ENCODE measurements around the gene OR6K3.
"Not testable (repeated sequence)": the region's sequence is repeated elsewhere in the genome, so short reads cannot be mapped to it uniquely, and the experiment has no call there.

Gene OR6K3

GRCh38 chr1:158706096-158706495 lies 14.4 kb downstream of the OR6K3 start:
- Mint-ChIP-seq H3K27me3 (peaks cover 3% of the 10 kb centered on the region in 2 donors), H3K4me1 (ENCODE audit: low read depth in 2 of 2) (no peaks in the 10 kb centered on the region), H3K9me3 (no peaks in the 10 kb centered on the region), H3K4me3 (no peak overlapping the region), H3K27ac (no peak overlapping the region), H3K36me3 (ENCODE audit: insufficient read depth) (no peaks in the 10 kb centered on the region)
- ATAC-seq (replicated peaks) (no peak), DNase-seq (no peak)

GRCh38 chr1:158700552-158700951 lies 20.0 kb downstream of the OR6K3 start, which contains the start of gene OR6K2:
Gene OR6K2, minus strand, starts transcription at chr1:158700652. Its CDS starts 0 bp downstream, at chr1:158700652.
- H3K27ac Mint-ChIP-seq, result no peak within 1 kb of the TSS

GRCh38 chr1:158694596-158694995 lies 25.9 kb downstream of the OR6K3 start:
- no peak for DNase-seq
- Mint-ChIP-seq H3K4me1 (ENCODE audit: low read depth in 2 of 2) (no peaks in the 10 kb centered on the region), H3K36me3 (ENCODE audit: insufficient read depth) (no peaks in the 10 kb centered on the region), H3K4me3 (no peak overlapping the region), H3K9me3 (no peaks in the 10 kb centered on the region), H3K27ac (no peak overlapping the region), H3K27me3 (peaks cover 22 to 37% of the 10 kb centered on the region in 2 donors)
- ATAC-seq (replicated peaks), result no peak

More at GRCh38 chr1:158700552-158700951, 20.0 kb downstream of the OR6K3 start, which contains the start of gene OR6K2:
- Mint-ChIP-seq H3K4me1 (ENCODE audit: low read depth in 2 of 2) (no peaks in the 10 kb centered on the region), H3K9me3 (no peaks in the 10 kb centered on the region), H3K27me3 (peaks cover 23 to 29% of the 10 kb centered on the region in 2 donors), H3K4me3 (no peak within 1 kb of the TSS), H3K36me3 (ENCODE audit: insufficient read depth) (no peaks in the 10 kb centered on the region)
- ATAC-seq (replicated peaks) (no peak), DNase-seq (no peak)

- Mint-ChIP-seq H3K4me1 (ENCODE audit: low read depth in 2 of 2) (no peaks in the 10 kb centered on the region), H3K9me3 (no peaks in the 10 kb centered on the region), H3K4me3 (no peak overlapping the region), H3K36me3 (ENCODE audit: insufficient read depth) (no peaks in the 10 kb centered on the region), H3K27me3 (peaks cover 18 to 45% of the 10 kb centered on the region in 2 donors), H3K27ac (no peak overlapping the region)
- DNase-seq, result no peak
- no peak for ATAC-seq (replicated peaks)
These were observed 28.2 kb downstream of the OR6K3 start for GRCh38 chr1:158692356-158692755.

- H3K27me3 Mint-ChIP-seq, result peaks cover 22 to 45% of the 10 kb centered on the region in 2 donors
- no peak overlapping the region for H3K27ac Mint-ChIP-seq
- ATAC-seq (replicated peaks) (no peak), DNase-seq (no peak)
- H3K4me3 Mint-ChIP-seq, result no peak overlapping the region
- no peaks in the 10 kb centered on the region for H3K36me3 Mint-ChIP-seq (ENCODE audit: insufficient read depth)
- no peaks in the 10 kb centered on the region for H3K9me3 Mint-ChIP-seq
- H3K4me1 Mint-ChIP-seq (ENCODE audit: low read depth in 2 of 2), result no peaks in the 10 kb centered on the region
These were observed 28.6 kb downstream of the OR6K3 start for GRCh38 chr1:158691907-158692306.

GRCh38 chr1:158691149-158691548 lies 29.4 kb downstream of the OR6K3 start:
- not testable (repeated sequence) for DNase-seq; H3K4me3 Mint-ChIP-seq; H3K36me3 Mint-ChIP-seq (ENCODE audit: insufficient read depth); ATAC-seq (replicated peaks); H3K27ac Mint-ChIP-seq; H3K4me1 Mint-ChIP-seq (ENCODE audit: low read depth in 2 of 2); H3K9me3 Mint-ChIP-seq
- H3K27me3 Mint-ChIP-seq, result peaks cover 27 to 47% of the 10 kb centered on the region in 2 donors

GRCh38 chr1:158689875-158690274 lies 30.6 kb downstream of the OR6K3 start:
- no peaks in the 10 kb centered on the region for H3K4me1 Mint-ChIP-seq (ENCODE audit: low read depth in 2 of 2)
- H3K36me3 Mint-ChIP-seq (ENCODE audit: insufficient read depth), result no peaks in the 10 kb centered on the region
- H3K27ac Mint-ChIP-seq, result no peak overlapping the region
- ATAC-seq (replicated peaks), result no peak
- no peak overlapping the region for H3K4me3 Mint-ChIP-seq
- H3K27me3 Mint-ChIP-seq, result peaks cover 30 to 44% of the 10 kb centered on the region in 2 donors
- H3K9me3 Mint-ChIP-seq, result no peaks in the 10 kb centered on the region
- DNase-seq, result no peak

- Mint-ChIP-seq H3K27me3 (peaks cover 30 to 47% of the 10 kb centered on the region in 2 donors), H3K27ac (no peak overlapping the region), H3K4me3 (no peak overlapping the region), H3K36me3 (ENCODE audit: insufficient read depth) (no peaks in the 10 kb centered on the region), H3K4me1 (ENCODE audit: low read depth in 2 of 2) (no peaks in the 10 kb centered on the region), H3K9me3 (no peaks in the 10 kb centered on the region)
- ATAC-seq (replicated peaks), result no peak
- DNase-seq, result no peak
These were observed 31.4 kb downstream of the OR6K3 start for GRCh38 chr1:158689110-158689509.

- not testable (repeated sequence) for H3K36me3 Mint-ChIP-seq (ENCODE audit: insufficient read depth); ATAC-seq (replicated peaks); H3K4me1 Mint-ChIP-seq (ENCODE audit: low read depth in 2 of 2); DNase-seq; H3K27ac Mint-ChIP-seq; H3K9me3 Mint-ChIP-seq; H3K4me3 Mint-ChIP-seq
- H3K27me3 Mint-ChIP-seq, result peaks cover 37 to 49% of the 10 kb centered on the region in 2 donors
These were observed 32.2 kb downstream of the OR6K3 start for GRCh38 chr1:158688343-158688742.

- DNase-seq, result no peak
- H3K4me1 Mint-ChIP-seq (ENCODE audit: low read depth in 2 of 2), result no peaks in the 10 kb centered on the region
- H3K9me3 Mint-ChIP-seq, result no peaks in the 10 kb centered on the region
- H3K36me3 Mint-ChIP-seq (ENCODE audit: insufficient read depth), result no peaks in the 10 kb centered on the region
- H3K4me3 Mint-ChIP-seq, result no peak overlapping the region
- no peak overlapping the region for H3K27ac Mint-ChIP-seq
- ATAC-seq (replicated peaks), result no peak
- peaks cover 46 to 53% of the 10 kb centered on the region in 2 donors for H3K27me3 Mint-ChIP-seq
These were observed 33.5 kb downstream of the OR6K3 start for GRCh38 chr1:158687037-158687436.

- Mint-ChIP-seq H3K27me3 (peaks cover 52 to 53% of the 10 kb centered on the region in 2 donors), H3K27ac (no peak within 1 kb of the TSS), H3K36me3 (ENCODE audit: insufficient read depth) (no peaks in the 10 kb centered on the region), H3K9me3 (no peaks in the 10 kb centered on the region), H3K4me1 (ENCODE audit: low read depth in 2 of 2) (no peaks in the 10 kb centered on the region), H3K4me3 (no peak within 1 kb of the TSS)
- no peak for DNase-seq
- ATAC-seq (replicated peaks), result no peak
These were observed 34.2 kb downstream of the OR6K3 start, which contains the start of gene SPTA1 for GRCh38 chr1:158686111-158687009. Gene SPTA1, minus strand, starts transcription at chr1:158686715. Its CDS starts 198 bp downstream, at chr1:158686517.

- no peaks in the 10 kb centered on the region for H3K36me3 Mint-ChIP-seq (ENCODE audit: insufficient read depth)
- H3K4me1 Mint-ChIP-seq (ENCODE audit: low read depth in 2 of 2), result no peaks in the 10 kb centered on the region
- no peak for ATAC-seq (replicated peaks)
- DNase-seq, result no peak
- H3K27me3 Mint-ChIP-seq, result peaks cover 47 to 53% of the 10 kb centered on the region in 2 donors
- H3K27ac Mint-ChIP-seq, result no peak overlapping the region
- no peaks in the 10 kb centered on the region for H3K9me3 Mint-ChIP-seq
- H3K4me3 Mint-ChIP-seq, result no peak overlapping the region
These were observed 35.4 kb downstream of the OR6K3 start for GRCh38 chr1:158685085-158685484.

- H3K27ac Mint-ChIP-seq, result no peak overlapping the region
- H3K27me3 Mint-ChIP-seq, result peaks cover 35 to 41% of the 10 kb centered on the region in 2 donors
- no peak overlapping the region for H3K4me3 Mint-ChIP-seq
- no peaks in the 10 kb centered on the region for H3K4me1 Mint-ChIP-seq (ENCODE audit: low read depth in 2 of 2)
- no peaks in the 10 kb centered on the region for H3K36me3 Mint-ChIP-seq (ENCODE audit: insufficient read depth)
- H3K9me3 Mint-ChIP-seq, result no peaks in the 10 kb centered on the region
- ATAC-seq (replicated peaks) (no peak), DNase-seq (no peak)
These were observed 38.9 kb downstream of the OR6K3 start for GRCh38 chr1:158681606-158682005.

GRCh38 chr1:158679289-158679688 lies 41.2 kb downstream of the OR6K3 start:
- Mint-ChIP-seq H3K27me3 (peaks cover 22 to 28% of the 10 kb centered on the region in 2 donors), H3K9me3 (no peaks in the 10 kb centered on the region), H3K36me3 (ENCODE audit: insufficient read depth) (no peaks in the 10 kb centered on the region), H3K27ac (no peak overlapping the region), H3K4me1 (ENCODE audit: low read depth in 2 of 2) (peaks cover 2 to 4% of the 10 kb centered on the region in 2 donors), H3K4me3 (no peak overlapping the region)
- ATAC-seq (replicated peaks) (no peak), DNase-seq (no peak)
